NCI-H748 (cell line): ENCODE measurements around the gene PARN.
A peak's percentile ranks its signal among the peaks of the same experiment; 100 is the strongest.
"Not testable (repeated sequence)": the region's sequence is repeated elsewhere in the genome, so short reads cannot be mapped to it uniquely, and the experiment has no call there.

Source experiments
- DNase-seq: peaks from one replicate; lab custom pipeline; 2025; ENCODE audit not compliant: unreplicated experiment; lab: John Stamatoyannopoulos, UW

The PARN gene, protein sequence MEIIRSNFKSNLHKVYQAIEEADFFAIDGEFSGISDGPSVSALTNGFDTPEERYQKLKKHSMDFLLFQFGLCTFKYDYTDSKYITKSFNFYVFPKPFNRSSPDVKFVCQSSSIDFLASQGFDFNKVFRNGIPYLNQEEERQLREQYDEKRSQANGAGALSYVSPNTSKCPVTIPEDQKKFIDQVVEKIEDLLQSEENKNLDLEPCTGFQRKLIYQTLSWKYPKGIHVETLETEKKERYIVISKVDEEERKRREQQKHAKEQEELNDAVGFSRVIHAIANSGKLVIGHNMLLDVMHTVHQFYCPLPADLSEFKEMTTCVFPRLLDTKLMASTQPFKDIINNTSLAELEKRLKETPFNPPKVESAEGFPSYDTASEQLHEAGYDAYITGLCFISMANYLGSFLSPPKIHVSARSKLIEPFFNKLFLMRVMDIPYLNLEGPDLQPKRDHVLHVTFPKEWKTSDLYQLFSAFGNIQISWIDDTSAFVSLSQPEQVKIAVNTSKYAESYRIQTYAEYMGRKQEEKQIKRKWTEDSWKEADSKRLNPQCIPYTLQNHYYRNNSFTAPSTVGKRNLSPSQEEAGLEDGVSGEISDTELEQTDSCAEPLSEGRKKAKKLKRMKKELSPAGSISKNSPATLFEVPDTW

DNA sequence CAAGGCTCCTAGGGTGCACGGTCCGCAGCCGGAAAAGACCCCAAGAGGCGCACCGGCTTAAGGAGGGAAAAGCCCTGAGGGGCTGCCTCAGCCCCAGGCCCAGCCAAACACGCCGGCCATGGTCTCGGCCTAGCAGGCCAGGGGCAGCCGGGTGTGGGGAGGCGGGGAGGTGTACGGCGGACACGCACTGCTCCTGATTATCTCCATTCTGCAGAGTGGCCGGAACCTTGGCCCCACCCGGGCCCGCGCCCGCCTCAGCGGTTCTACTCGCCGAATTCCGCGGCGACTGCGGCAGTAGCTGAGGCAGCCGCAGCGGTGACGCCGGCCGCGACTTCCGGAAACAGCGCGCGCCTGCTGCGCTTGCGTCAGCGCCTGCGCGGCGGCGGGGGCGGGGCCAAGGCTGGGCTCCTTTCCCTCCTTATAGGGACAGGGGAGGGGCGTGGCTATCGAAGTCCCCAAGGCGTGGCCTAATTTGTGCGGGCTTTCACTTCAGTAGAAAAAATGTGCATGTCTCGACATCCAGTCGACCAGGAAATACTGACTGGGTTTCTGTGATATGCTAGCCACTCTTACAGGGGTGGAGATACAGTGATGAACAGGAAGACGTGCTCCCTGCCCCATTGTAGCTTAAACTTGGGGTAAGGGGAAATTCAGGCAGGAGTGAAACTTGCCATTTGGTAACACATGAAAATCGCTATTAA, at the start of gene PARN:
PARN (minus strand) TSS at position 342 of the 701 bp plus-strand sequence; CDS start at position 207, 135 bp downstream.
- DNase-seq: peak; percentile 94

DNA sequence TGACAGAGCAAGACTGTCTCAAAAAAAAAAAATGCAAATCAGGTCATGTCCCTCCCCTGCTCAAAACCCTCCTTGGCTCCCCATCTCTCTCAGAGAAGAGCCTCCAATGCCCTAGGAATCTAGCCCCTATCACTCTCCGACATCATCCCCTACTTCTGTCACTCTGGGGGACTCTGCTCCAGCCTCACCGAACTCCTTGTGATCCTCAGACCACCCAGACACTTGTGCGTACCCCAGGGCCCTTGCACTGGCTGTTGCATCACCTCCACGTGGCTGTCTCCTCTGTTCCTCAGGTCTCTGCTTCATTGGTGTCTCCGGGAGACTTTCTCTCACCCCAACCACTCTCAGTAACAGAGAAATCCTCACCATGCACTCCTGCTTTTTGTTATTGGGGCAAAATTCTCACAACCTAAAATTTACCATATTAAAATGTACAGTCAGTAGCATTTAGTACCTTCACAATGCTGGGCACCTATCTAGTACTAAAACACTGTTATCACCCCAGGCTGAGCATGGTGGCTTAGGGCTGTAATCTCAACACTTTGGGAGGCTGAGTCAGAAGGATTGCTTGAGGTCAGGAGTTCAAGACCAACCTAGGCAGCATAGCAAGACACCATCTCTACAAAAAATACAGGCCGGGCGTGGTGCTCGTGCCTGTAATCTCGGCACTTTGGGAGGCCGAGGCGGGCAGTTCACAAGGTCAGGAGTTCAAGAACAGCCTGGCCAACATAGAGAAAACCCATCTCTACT, 48.9 kb upstream of the PARN start:
- DNase-seq: no peak

DNA sequence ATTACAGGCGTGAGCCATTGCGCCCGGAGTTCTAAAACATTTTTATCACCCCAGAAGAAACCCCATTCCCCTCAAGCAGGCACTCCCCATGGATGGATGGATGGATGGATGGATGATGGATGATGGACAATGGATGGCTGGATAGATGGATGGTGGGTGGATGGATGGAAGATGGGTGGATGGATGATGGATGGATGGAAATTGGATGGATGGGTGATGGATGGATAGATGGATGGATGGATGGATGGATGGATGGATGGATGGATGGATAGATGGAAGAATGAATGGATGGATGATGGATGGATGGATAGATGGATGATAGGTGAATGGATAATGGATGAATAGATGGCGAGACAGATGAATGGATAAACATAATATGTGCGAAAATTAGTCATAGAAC, 47.6 kb upstream of the PARN start:
- no peak for DNase-seq

DNA sequence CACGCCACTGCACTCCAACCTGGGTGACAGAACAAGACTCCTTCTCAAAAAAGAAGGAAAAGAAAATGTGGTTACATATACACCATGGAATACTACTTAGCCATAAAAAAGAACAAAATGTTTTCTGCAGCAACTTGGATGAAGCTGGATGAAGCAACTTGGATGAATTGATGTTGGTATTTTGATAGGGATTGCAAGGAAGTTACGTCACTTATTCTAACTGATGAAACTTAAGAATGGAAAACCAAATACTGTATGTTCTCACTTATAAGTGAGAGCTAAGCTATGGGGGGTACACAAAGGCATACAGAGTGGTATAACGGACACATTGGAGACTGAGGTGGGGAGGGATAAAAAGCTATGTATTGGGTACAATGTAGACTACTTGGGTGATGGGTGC, 46.6 kb upstream of the PARN start:
- DNase-seq: no peak

DNA sequence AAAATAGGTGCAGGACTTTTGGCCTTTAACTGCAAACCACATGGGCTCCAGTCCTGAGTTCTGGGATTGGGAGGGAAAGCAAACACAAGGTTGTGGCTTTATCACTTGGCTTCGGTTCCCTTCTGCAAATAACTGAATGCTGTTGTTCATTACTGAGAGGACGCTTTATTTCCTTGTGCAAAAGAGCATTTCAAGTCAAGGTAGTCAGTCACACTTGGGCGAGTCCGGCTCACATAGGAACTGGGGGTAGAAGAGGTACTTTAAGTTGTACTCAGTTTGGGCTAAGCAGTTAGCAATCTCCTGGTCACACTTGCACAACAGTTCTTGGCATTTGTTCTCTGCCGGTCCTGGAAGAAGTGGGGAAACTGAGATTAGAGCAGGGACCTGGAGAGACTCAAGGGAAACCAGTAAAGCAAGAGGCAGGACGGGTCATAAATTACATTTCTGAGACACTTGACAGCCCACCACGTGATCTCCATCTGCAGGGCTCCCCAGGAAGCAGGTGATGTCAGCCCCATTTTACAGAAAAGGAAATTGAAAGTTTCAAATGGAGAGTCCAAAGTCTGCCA, 42.4 kb upstream of the PARN start:
- no peak for DNase-seq

DNA sequence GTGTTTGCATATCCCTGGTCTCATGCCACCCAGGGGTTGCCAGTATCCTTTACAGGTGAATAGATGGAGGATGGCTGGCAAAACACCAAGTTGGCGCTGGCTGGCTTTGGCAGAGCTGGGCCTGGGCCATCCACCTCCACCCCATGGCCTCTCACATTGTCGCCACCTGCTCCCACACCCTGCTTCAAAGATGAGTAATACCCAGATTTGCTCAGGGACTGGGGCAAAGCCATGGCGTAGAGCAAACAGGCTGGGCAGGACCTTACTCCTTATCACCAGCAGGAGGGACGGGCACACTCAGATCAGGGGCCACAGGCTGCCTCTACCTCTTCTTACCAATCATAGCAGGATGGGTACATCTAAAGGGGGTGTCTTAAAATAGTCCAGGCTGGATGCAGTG, 39.7 kb upstream of the PARN start:
- DNase-seq: no peak

DNA sequence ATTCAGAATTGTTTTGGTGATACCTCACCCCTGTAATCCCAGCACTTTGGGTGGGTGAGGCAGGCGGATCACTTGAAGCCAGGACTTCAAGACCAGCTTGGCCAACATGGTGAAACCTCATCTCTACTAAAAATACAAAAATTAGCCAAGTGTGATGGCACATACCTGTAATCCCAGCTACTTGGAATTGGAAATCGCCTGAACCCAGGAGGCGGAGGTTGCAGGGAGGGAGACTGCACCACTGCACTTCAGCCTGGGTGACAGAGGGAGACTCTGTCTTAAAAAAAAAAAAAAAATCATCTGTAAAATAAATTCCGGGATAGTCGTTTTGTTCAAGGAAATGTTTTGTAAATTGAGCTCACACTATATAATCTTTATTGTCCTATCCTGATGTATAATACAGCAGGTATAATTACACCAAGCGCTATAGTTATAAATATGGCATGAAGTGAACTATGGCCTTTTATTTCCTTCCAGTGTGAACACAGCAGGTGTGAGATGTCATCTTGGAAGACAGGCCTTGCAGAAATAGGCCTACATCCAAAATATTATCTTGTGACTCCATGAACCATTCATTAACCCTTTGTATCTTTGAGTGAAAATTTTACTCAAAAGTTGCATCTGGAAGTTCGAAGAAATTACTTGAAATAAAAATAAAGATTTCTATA, 38.6 kb upstream of the PARN start:
- no peak for DNase-seq

DNA sequence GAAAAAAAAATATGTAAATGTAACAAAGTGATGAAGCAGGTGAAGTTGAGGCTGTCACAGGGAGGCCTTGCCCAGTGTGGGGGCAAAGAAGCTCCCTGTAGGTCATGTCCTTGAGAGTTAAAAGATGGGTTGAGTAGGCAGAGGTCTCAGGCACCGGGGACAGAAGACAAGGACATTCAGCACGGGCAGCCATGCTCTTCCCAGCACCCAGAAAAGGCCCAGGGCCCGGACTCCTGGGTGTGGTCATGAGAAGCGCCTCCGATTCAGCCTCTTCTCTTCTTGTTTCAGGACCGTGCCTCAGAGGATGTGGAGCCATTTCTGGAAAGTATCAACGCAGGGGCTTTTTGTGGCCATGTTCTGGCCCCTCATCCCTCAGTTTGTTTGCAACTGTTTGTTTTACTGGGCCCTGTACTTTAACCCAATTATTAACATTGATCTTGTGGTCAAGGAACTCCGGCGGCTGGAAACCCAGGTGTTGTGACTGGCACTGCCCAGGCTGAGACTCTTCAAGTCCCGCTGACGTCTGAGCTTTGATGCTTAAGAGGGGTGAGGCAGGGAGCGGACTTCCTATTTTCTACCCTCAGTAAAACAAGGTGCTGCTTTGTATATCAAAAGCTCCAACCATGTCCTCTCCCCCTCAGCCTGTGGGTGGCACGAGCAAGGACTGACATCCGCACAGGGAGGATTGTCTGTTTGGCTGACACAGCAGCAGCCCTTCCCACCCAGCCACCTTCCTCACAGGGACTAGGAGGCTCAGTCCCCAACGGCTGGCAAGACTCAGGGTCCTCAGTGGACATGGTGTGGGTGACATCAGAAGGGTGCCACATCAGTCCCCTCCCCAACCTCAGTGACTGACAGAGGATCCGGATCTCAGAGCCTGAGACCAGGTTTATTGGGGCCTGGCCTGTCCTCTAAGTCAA, 37.5 kb upstream of the PARN start:
- no peak for DNase-seq

DNA sequence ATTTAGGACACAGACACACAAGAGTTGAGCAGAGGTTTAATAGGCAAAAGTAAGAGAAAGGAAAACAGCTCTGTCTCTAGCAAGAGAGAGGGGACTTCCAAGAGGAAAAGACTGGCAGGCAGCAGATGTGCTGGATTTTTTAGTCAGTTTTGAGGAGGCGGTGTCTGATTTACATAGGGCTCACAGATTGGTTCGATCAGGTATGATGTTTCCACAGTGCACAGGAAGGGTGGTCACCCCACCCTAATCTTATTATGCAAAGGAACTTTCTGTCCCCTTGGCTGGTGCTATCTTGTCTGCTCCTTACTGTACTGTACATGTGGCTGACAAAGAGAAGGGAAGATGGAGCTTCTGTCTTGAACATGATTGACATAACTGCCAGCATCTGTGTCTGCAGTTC, 28.0 kb upstream of the PARN start:
- DNase-seq: no peak

DNA sequence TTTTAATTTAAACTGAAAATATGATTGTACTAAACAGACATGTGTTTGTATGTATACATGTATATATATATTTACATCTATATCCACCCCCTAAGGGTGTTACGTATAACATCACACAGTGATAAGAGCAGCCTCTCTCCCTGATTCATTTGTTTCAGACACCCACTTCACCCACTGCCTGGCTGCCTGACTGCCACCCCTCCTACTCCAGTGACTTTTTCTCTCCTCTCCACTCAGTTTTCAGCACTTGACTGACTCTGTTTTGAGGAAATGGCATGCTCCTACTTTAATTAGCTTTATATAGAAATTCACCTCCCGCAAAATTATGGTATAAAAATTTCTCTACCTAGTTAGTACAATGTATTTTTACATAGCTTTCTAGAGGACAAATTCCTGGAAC, 22.7 kb upstream of the PARN start:
- no peak for DNase-seq

DNA sequence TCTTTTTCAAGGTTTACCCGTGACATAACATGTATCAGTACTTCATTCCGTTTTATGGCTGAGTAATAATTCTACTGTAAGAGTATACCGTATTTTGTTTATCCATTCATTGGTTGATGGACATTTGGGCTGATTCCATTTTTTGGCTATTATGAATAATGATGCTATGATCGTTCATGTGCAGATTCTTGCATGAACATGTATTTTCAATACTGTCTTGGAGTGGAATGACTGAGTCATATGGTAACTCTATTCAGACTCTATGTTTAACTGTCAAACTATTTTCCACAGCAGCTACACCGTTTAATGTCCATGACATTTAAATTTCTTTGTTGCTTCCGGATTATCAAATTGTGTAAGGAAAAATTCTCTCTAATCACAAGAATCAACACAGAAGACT, 20.6 kb upstream of the PARN start:
- no peak for DNase-seq

DNA sequence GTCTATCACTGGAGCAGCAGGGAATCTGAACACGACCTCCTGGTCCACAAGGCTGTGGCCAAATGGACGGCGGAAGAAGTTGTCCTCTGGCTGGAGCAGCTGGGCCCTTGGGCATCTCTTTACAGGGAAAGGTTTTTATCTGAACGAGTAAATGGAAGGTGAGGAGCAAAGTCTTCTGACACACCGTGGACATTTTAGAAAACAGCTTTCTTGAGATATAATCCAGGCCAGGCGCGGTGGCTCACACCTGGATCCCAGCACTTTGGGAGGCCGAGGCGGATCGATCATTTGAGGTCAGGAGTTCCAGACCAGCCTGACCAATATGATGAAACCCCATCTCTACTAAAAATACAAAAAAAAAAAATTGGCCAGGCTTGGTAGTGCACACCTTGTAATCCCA, 19.8 kb upstream of the PARN start:
- no peak for DNase-seq

DNA sequence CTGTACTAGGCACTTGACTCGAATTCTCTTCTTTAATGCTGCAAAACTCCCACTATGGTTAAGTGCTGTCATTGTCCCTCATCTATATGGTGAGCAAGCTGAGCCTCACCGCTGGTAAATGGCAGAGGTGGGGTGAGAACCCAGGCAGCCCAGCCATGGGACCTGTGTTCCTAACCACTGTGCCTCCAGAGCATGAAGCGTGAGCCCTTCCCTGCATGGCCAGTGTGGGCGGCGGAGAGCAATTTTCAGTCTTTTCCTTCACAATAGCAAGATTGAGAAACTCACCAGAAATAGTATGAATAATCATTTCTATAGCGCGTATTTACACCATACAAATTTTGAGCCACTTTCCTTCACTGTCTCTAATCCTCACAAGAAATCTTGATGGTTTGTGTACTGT, 11.9 kb upstream of the PARN start:
- no peak for DNase-seq

DNA sequence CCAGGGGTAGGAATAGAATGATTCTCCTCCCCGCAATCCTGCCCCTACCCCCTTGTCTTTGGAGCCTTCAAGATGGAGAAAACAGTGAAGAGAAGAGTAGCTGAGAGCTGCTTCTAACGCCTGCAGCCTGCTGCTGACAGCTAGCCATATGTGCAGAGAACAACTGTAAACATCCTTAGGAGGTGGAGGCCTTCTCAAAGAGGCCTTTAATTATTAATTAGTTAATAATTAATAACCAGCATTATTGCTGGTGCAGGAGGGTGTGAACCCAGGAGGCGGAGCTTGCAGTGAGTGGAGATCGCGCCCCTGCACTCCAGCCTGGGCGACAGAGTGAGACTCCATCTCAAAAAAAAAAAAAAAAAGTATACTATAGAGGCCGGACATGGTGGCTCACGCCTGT, 11.1 kb upstream of the PARN start:
- no peak for DNase-seq

DNA sequence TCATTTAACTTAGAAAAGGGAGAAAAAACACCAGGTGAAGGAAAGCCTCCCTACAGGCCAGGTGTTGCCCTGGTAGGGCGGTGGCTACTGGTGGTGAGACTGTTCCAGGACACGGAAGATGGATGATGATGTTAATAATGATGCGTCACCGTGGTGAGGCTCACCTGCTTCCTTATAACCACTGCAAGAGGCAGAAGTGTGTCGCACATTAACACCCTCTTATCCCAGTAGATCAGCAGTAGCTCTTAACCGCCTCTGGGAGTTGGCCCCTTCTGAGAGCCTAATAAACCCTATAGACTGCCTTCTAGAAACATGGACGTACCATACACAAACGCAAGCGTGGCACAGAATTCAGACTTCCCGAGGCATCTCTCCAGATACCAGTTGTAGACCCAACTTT, 10.5 kb upstream of the PARN start:
- DNase-seq: no peak

DNA sequence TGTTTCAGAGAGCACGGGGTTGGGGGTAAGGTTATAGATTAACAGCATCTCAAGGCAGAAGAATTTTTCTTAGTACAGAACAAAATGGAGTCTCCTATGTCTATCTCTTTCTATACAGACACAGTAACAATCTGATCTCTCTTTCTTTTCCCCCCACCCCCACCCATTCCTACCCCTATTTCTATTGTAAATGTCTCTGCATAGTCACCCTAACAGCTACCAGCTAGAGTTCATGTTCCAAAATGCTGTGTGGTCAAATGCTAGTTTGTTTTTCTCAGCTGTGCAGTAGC, 6.8 kb upstream of the PARN start:
- DNase-seq: not testable (repeated sequence)

DNA sequence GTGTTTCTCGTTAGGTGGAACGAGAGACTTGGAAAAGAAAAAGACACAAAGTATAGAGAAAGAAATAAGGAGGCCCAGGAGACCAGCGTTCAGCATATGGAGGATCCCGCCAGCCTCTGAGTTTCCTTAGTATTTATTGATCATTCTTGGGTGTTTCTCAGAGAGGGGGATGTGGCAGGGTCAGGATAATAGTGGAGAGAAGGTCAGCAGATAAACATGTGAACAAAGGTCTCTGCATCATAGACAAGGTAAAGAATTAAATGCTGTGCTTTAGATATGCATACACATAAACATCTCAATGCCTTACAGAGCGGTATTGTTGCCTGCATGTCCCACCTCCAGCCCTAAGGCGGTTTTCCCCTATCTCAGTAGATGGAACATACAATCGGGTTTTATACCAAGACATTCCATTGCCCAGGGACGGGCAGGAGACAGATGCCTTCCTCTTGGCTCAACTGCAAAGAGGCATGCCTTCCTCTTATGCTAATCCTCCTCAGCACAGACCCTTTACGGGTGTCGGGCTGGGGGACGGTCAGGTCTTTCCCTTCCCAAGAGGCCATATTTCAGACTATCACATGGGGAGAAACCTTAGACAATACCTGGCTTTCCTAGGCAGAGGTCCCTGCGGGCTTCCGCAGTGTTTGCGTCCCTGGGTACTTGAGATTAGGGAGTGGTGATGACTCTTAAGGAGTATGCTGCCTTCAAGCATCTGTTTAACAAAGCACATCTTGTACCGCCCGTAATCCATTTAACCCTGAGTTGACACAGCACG, 6.3 kb upstream of the PARN start:
- not testable (repeated sequence) for DNase-seq

DNA sequence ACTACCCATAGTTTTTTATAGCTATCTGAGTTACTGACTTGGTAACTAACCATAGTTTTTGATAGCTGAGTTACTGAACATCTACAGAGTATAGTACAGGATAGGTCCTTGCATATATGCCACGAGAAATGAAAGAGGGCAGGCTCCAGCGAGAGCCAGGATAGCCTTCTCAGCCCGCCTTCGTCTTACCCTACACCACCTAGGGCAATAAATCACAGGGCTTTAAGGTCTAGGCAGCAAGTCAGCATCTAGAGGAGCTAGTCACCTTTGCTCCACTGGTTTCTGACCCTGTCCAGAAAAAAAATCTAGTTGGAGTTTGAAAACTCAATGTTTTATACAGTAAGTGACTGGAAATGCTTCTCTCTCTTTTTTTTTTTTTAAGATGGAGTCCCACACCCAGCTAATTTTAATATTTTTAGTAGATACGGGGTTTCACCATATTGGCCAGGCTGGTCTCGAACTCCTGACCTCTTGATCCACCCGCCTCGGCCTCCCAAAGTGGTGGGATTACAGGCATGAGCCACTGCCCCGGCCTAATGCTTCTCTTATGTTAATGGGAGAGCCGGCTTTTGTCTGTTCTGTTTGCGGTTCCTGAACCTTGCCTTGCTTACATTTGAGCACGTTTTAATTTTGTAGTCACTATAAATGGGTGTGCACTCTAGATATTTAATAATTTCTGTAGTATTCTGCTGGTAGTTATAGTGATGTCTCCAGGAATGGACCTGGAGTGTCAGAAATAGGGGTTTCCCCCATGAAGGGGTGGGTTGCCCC, 5.5 kb upstream of the PARN start:
- DNase-seq: no peak
